Left ventricle myocardium superior (tissue), 1 donor: ENCODE results near the gene HUNK. TPM values are rescaled to one million over a fixed set of nuclear protein-coding genes. Genes with fewer than 3 reads are reported as not detected.
"Not testable (repeated sequence)": the region's sequence is repeated elsewhere in the genome, so short reads cannot be mapped to it uniquely, and the experiment has no call there.

ENCODE experiments used
- ATAC-seq: fragments of 200-7000 bp; cut with Tn5 transposase; one replicate; pipeline ENCODE4 v1.9.1; 2020; ENCODE audit warnings: mild to moderate bottlenecking, moderate library complexity
- DNase-seq: peaks from one replicate; pipeline ENCODE4 v3.0.0-alpha.2; 2020
- intact Hi-C: fragments of 100-400 bp; cut with micrococcal nuclease; formaldehyde crosslinking; loops from one replicate; pipeline ENCODE4 v1.11.0; 2022
- total RNA-seq: library from RNA; stranded (reverse); fragmentation: NEBNext Ultra II Directional; extraction: Animal tissue kit (Norgen Biotek cat#: 25700); gene quantifications from one replicate; pipeline ENCODE4 v1.2.1, GENCODE V29; 2021
- donor health status: DM: no; HTN: yes; CAD: no; lungs with severe emphysema.

The HUNK gene
- total RNA-seq, 1 donor from 2014 or later, result 0.40 TPM

DNA sequence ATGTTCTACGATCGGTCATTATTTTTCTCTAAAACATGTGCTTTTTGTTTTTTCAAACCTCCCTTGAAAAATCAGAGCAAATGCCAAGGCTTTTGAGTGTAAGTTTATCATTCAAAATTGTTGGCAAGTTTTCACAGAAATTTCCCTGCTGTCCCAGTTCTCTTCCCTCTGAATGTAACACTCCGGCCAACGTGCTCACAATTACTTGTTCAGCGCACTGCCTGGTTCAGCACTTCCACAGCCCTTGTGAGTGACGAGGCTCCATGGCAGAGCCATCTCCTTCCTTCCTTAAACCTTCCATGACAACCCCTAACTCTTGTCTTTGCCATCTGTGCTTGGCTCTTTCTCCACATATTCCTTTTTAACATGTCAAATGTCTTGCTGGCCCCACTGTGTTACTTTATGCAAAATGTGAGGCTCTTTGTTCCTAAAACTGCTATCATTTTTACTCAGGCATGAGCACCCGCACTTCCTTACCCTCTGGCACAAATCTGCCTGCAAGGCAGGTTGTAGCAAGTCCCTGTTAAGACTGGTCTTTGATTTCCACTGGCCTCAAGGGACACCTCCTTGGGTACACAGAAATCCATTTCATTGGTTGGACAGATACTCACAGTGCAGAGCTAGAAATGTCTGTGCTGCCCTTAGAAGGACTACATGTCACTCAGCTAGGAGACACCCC, 142.8 kb downstream of the HUNK start:
- DNase-seq (no peak), ATAC-seq (no peak)
- intact Hi-C loops, result no loop called here

DNA sequence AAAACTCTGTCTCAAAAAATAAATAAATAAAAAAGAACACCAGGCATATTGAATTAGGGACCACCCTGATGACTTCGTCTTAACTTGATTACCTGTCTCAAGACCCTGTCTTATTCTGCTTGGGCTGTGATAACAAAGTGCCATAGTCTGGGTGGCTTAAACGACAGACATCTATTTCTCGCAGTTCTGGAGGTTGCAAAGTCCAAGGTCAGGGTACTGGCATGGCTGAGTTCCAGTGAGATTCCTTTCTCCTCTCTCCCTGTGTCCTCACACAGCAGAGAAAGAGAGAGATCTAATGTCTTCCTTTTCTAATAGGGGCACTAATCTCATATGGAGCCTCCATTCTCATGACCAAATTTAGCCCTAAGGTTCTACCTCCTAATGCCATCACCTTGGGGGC, 145.6 kb downstream of the HUNK start:
- intact Hi-C loops, result no loop called here
- DNase-seq (no peak), ATAC-seq (no peak)

DNA sequence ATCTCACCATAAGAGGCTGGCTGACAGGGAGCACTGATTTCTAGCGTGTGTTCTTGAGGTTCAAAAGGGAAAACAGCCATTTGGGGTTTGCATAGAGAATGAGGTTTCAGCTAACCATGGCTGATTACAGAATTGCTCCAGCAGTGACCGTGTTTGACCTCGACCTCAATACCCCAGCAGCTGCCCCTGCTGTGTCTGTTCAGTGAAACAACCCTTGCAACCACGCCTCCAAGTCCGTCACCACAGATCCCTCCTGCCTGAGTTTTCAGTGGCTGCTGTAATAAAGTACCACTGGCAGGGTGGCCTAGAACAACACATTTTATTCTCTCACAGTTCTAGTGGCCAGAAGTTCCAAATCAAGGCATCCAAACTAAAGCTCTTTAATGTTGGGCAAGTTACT, 147.7 kb downstream of the HUNK start:
- ATAC-seq (no peak), DNase-seq (no peak)
- intact Hi-C loops, result no loop called here

DNA sequence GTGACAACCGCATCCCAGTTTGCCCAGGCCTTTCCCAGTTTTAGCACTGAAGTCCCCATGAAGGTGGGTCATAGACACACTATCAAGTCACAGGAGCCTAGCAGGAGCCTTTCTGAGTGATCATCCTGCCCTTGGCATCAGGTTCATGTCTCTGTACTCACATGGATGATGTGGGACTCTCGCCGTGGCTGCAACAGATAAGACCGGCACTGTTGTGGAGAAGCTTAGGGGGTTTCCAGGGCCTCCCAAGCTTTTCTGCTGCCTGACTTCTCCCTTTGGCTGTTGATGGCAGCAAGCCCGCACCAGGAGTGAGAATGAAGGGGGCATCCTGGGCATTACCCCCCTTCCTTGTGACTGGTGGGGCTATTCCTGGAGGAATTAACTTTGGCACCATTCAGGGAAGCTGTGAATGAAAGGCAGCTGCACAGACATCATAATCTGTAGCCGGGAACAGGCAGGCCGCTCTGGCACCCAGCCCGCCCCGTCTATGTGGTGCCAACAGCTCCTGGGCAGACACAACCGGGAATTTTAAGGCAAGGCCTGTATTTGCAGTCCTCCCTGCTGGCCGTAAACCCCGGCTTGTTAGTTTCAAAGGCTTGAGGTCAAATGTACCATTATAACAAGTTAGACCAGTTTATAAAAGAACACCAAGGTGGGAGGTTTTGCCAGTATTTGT, 148.6 kb downstream of the HUNK start:
- intact Hi-C loops, result no loop called here
- DNase-seq, result peak; percentile 92
- peak; percentile 98 for ATAC-seq

DNA sequence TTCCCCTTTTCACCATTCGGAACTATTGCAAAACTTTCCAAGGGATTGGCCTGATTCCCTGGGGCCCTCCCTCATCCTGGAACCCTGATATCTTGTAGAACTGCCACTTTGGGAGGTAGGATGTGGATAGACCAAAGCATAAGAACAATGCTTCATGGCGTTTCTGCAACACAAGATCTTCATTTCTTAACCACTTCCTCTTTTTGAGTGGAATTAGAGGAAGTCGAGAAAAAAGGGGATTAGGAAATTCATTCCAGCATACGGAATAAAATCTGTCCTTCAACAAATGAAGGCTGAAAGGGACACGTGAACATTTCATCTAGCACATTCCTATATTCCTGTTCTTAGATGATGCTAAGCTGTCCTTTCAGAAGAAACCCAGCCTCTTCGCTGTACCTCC, 149.3 kb downstream of the HUNK start:
- no peak for ATAC-seq
- intact Hi-C loops, result no loop called here
- no peak for DNase-seq

DNA sequence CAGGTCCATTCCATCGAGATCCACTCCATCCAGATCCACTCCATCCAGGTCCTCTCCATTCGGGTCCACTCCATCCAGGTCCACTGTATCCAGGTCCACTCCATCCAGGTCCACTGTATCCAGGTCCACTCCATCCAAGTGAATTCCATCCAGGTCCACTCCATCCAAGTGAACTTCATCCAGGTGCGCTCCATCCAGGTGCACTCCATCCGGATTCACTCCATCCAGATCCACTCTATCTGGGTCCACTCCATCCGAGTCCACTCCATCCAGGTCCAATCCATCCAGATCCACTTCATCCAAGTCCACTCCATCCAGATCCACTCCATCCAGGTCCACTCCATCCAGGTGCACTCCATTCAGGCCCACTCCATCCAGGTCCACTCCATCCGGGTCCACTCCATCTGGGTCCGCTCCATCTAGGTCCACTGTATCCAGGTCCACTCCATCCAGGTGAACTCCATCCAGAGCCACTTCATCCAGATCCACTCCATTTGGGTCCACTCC, 157.4 kb downstream of the HUNK start:
- ATAC-seq (no peak), DNase-seq (no peak)
- intact Hi-C loops, result no loop called here

GRCh38 chr21:32034850-32035249, 162.0 kb downstream of the HUNK start:
- DNase-seq (no peak), ATAC-seq (no peak)
- intact Hi-C loops, result no loop called here

- DNase-seq (no peak), ATAC-seq (no peak)
- intact Hi-C loops, result no loop called here
Measured at GRCh38 chr21:32035617-32036016, 162.8 kb downstream of the HUNK start.

DNA sequence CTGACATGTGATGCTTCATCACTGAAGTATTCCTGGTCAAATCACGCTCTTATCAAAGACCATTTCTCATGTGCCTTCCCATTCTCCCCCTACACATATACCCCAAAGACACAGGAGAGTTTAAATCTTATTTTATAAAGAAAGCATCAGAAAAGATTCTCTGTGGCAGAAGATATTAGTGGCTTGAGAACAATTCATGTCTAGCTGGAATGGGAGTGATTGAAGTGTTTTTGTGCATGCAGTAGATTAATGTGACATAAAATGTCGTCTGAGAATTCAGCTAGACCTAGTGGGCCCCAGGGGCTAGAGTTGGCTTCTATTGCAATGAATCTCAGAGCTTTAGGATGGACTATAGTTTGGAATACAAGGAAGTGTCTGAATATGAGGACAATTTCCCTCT, 163.9 kb downstream of the HUNK start:
- intact Hi-C loops, result no loop called here
- ATAC-seq, result no peak
- DNase-seq, result no peak

DNA sequence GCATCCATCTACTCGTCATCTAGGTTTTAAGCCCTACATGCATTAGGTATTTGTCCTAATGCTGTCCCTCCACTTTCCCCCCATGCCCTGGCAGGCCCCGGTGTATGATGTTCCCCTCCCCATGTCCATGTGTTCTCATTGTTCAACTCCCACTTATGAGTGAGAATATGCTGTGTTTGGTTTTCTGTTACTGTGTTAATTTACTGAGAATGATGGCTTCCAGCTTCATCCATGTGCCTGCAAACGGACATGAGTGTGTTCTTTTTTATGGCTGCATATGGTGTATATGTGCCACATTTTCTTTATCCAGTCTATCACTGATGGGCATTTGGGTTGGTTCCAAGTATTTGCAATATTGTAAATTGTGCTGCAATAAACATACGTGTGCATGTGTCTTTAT, 165.9 kb downstream of the HUNK start:
- ATAC-seq, intact Hi-C loops, DNase-seq: not testable (repeated sequence)

DNA sequence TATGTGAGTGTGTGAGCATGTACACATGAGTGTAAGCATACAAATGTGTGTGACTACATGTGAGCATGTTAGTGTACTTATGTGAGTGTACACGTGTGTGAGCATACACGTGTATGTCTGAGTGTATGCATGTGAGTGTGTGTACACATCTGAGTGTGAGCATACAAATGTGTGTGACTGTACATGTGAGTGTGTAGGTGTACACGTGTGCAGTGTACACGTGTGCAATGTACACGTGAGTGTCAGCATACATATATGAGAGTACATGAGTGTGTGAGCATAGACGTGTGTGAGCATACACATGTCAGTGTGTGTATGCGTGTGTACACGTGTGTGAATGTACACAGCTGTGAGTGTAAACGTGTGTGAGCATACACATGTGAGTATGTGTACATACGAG, 170.6 kb downstream of the HUNK start:
- ATAC-seq, result no peak
- DNase-seq, result no peak
- intact Hi-C loops, result no loop called here

- ATAC-seq, result no peak
- DNase-seq, result no peak
- intact Hi-C loops, result no loop called here
Measured at GRCh38 chr21:32044205-32045180, 171.7 kb downstream of the HUNK start.

GRCh38 chr21:32046191-32046590, 173.4 kb downstream of the HUNK start:
- ATAC-seq, result no peak
- intact Hi-C loops, result no loop called here
- DNase-seq, result no peak

DNA sequence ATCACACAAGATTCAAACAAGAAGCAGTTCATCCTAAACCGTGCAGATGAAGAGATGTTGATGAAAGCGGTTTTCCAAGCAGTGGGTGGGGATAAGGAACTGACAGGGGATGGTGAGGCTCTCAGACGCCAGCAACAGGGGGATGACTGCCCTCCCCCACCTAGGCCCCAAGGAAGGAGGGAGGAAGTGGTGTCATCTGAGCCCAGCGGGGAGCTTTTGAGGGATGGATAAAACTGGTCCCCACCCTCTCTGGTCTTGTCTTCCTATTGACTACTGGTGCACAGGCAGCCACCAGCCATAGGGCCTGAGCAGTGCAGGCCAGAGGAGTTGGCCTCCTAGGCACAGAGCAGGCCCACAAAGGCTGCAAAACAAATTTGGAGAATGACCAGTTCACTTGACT, 175.5 kb downstream of the HUNK start:
- DNase-seq (no peak), ATAC-seq (no peak)
- intact Hi-C loops, result no loop called here

Other genes with a start within 250 kb of the HUNK start
- gene SOD1, start 213.3 kb upstream of the HUNK start, total RNA-seq, result 433 TPM
- 16.7 TPM for gene SCAF4, start 140.9 kb upstream of the HUNK start, total RNA-seq